Astrocyte (in vitro differentiated cells and primary cell): Measurements from ENCODE around the gene RGS5. TPM values are rescaled to one million over a fixed set of nuclear protein-coding genes. Genes with fewer than 3 reads are reported as not detected.

Experiments used
- DNase-seq: peaks from one replicate; pipeline ENCODE4 v3.0.0-alpha.2; 2010; ENCODE audit warnings: low read depth
- FAIRE-seq: peaks from 2 replicates; lab custom pipeline; 2011; peaks lifted over from hg19 to GRCh38; lab: Jason Lieb, UNC
- H2AFZ ChIP-seq: 2 replicates; pipeline ENCODE4 v1.6.0; 2012; ENCODE audit warnings: low read depth, low read length, inconsistent platforms
- H3K27ac ChIP-seq: 2 replicates; pipeline ENCODE4 v1.5.1; 2011; ENCODE audit warnings: low read depth, low read length, inconsistent platforms
- H3K27me3 ChIP-seq: 2 replicates; pipeline ENCODE4 v1.6.0; 2011; ENCODE audit warnings: low read length, inconsistent platforms; ENCODE audit not compliant: insufficient read depth
- H3K36me3 ChIP-seq: 2 replicates; pipeline ENCODE4 v1.5.1; 2011; ENCODE audit warnings: low read length, inconsistent platforms; ENCODE audit not compliant: insufficient read depth
- H3K4me1 ChIP-seq: 2 replicates; pipeline ENCODE4 v1.5.1; 2011; ENCODE audit warnings: low read length, inconsistent platforms; ENCODE audit not compliant: insufficient read depth
- H3K4me2 ChIP-seq: 2 replicates; pipeline ENCODE4 v1.6.0; 2012; ENCODE audit warnings: low read length, inconsistent platforms
- H3K4me3 ChIP-seq: 2 replicates; pipeline ENCODE4 v1.5.1; 2011; ENCODE audit warnings: low read depth, mild to moderate bottlenecking, low read length, inconsistent platforms; ENCODE audit not compliant: insufficient read depth
- H3K79me2 ChIP-seq: 2 replicates; pipeline ENCODE4 v1.6.0; 2012; ENCODE audit warnings: mild to moderate bottlenecking, low read length, inconsistent platforms; ENCODE audit not compliant: insufficient read depth
- H3K9ac ChIP-seq: 2 replicates; pipeline ENCODE4 v1.6.0; 2012; ENCODE audit warnings: mild to moderate bottlenecking, low read length, inconsistent platforms
- H3K9me3 ChIP-seq: 2 replicates; pipeline ENCODE4 v1.5.1; 2012; ENCODE audit warnings: low read depth, mild to moderate bottlenecking, low read length, inconsistent platforms; ENCODE audit not compliant: insufficient read depth
- H4K20me1 ChIP-seq: 2 replicates; pipeline ENCODE4 v1.6.0; 2012; ENCODE audit warnings: low read length, inconsistent platforms; ENCODE audit not compliant: insufficient read depth
- H3K27ac Mint-ChIP-seq: one replicate; pipeline ENCODE4 v1.8.0; 2021; ENCODE audit warnings: mild to moderate bottlenecking, mixed read lengths; ENCODE audit not compliant: unreplicated experiment
- H3K27me3 Mint-ChIP-seq: one replicate; pipeline ENCODE4 v1.8.0; 2021; ENCODE audit warnings: low read depth, mixed read lengths; ENCODE audit not compliant: unreplicated experiment
- H3K36me3 Mint-ChIP-seq: one replicate; pipeline ENCODE4 v1.8.0; 2021; ENCODE audit warnings: low read depth, mixed read lengths; ENCODE audit not compliant: unreplicated experiment
- H3K4me1 Mint-ChIP-seq: one replicate; pipeline ENCODE4 v1.8.0; 2021; ENCODE audit warnings: low read depth, mixed read lengths; ENCODE audit not compliant: unreplicated experiment
- H3K4me3 Mint-ChIP-seq: one replicate; pipeline ENCODE4 v1.8.0; 2021; ENCODE audit warnings: mild to moderate bottlenecking, moderate library complexity, mixed read lengths; ENCODE audit not compliant: unreplicated experiment
- H3K9me3 Mint-ChIP-seq: one replicate; pipeline ENCODE4 v1.8.0; 2021; ENCODE audit warnings: mild to moderate bottlenecking, mixed read lengths; ENCODE audit not compliant: unreplicated experiment
- EZH2 ChIP-seq: IDR thresholded peaks from 2 replicates; pipeline ENCODE4 v1.6.1; 2012; ENCODE audit warnings: mild to moderate bottlenecking, low read length, inconsistent platforms; ENCODE audit not compliant: insufficient read depth
- total RNA-seq: library from RNA; stranded (reverse); gene quantifications from 2 replicates; pipeline ENCODE4 v1.2.1, GENCODE V29; 2021
- TF ChIP-seq, protein P1 (sequence below): IDR thresholded peaks from 2 replicates; pipeline ENCODE4 v1.5.1; 2011; ENCODE audit warnings: low read depth, mild to moderate bottlenecking, inconsistent platforms, low read length, moderate library complexity; ENCODE audit not compliant: insufficient read depth

The RGS5 gene
- total RNA-seq, 1 donor from 2014 or later: 24.1 TPM

DNA sequence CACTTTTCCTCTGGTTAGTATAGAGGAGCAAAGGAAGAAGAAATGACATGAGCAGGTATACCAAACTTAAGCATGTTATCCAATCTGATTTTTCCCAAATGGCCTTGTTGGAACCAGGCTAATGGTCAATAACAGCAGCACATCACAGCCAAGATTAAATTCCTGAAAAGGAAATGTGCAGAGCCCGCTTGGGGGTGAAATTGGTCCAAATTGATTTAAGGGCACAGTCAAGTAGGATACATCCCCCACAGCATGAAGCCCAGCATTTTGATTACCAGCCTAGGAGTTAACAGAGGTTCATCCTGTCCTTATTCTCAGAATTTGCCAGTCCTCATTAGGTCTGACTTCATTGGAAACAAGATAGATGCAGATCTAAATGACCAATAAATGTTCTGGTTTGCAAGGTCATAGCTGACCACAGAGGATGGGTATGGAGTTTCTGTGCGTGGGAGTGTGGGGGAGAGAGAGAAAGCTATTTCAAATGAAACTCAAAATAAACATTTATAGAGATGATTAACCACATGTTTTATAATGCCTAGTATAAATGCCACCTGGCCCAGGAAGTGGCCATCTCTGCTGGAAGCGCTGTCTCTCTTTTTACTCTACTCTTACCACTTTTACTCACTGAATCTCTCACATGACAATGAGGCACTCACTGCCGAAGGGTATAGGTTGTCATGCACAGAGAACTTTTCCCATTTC lies 38.7 kb downstream of the RGS5 start:
- H3K4me3 Mint-ChIP-seq: no peak overlapping the region

DNA sequence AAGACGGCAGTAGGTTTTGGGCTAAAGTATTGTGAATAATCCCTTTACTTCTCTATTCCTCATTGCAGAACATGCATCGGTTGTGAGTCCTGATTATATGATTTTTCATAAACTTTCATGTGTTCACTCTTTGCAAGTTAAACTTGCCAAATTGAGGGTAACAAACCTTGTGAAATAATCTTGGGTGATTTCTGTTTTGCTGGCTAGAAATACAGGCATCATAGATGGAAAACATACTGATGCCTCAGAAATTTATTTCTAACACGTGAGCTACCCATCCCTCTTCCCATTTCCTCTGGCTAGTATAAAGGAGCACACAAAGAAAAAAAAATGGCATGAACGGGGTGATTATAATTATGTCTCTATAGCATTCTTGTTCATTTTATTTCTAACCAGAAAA lies 39.6 kb downstream of the RGS5 start:
- Histone ChIP-seq H3K4me2 (no peak overlapping the region), H4K20me1 (no peaks in the 10 kb centered on the region), H3K27me3 (no peaks in the 10 kb centered on the region), H2AFZ (no peak overlapping the region), H3K9me3 (no peaks in the 10 kb centered on the region), H3K4me3 (no peak overlapping the region), H3K4me1 (peaks cover 38% of the 10 kb centered on the region), H3K79me2 (no peaks in the 10 kb centered on the region), H3K36me3 (no peaks in the 10 kb centered on the region), H3K27ac (no peak overlapping the region), H3K9ac (no peak overlapping the region)
- Mint-ChIP-seq H3K4me1 (peaks cover 20% of the 10 kb centered on the region), H3K27me3 (no peaks in the 10 kb centered on the region), H3K27ac (no peak overlapping the region), H3K9me3 (peaks cover 5% of the 10 kb centered on the region), H3K4me3 (no peak overlapping the region), H3K36me3 (peaks cover 4% of the 10 kb centered on the region)
- FAIRE-seq: no peak
- TF ChIP-seq, protein P1, sequence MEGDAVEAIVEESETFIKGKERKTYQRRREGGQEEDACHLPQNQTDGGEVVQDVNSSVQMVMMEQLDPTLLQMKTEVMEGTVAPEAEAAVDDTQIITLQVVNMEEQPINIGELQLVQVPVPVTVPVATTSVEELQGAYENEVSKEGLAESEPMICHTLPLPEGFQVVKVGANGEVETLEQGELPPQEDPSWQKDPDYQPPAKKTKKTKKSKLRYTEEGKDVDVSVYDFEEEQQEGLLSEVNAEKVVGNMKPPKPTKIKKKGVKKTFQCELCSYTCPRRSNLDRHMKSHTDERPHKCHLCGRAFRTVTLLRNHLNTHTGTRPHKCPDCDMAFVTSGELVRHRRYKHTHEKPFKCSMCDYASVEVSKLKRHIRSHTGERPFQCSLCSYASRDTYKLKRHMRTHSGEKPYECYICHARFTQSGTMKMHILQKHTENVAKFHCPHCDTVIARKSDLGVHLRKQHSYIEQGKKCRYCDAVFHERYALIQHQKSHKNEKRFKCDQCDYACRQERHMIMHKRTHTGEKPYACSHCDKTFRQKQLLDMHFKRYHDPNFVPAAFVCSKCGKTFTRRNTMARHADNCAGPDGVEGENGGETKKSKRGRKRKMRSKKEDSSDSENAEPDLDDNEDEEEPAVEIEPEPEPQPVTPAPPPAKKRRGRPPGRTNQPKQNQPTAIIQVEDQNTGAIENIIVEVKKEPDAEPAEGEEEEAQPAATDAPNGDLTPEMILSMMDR: no peak
- no peak for TF ChIP-seq EZH2
- no peak for DNase-seq

More for the DNA sequence above, 38.7 kb downstream of the RGS5 start:
- Mint-ChIP-seq H3K9me3 (no peaks in the 10 kb centered on the region), H3K4me1 (peaks cover 25% of the 10 kb centered on the region), H3K27ac (no peak overlapping the region), H3K27me3 (no peaks in the 10 kb centered on the region), H3K36me3 (no peaks in the 10 kb centered on the region)
- H3K79me2 ChIP-seq: no peaks in the 10 kb centered on the region
- no peaks in the 10 kb centered on the region for H3K9me3 ChIP-seq
- no peak overlapping the region for H3K4me3 ChIP-seq
- TF ChIP-seq EZH2: no peak
- TF ChIP-seq, protein P1: no peak
- peak overlapping the region; percentile 20 for H3K27ac ChIP-seq
- H3K27me3 ChIP-seq: no peaks in the 10 kb centered on the region
- peak overlapping the region; percentile 2 for H3K4me2 ChIP-seq
- H4K20me1 ChIP-seq: no peaks in the 10 kb centered on the region
- no peaks in the 10 kb centered on the region for H3K36me3 ChIP-seq
- peaks cover 43% of the 10 kb centered on the region for H3K4me1 ChIP-seq
- peak overlapping the region; percentile 0 for H2AFZ ChIP-seq
- FAIRE-seq: no peak
- DNase-seq: peak; percentile 84
- H3K9ac ChIP-seq: no peak overlapping the region

DNA sequence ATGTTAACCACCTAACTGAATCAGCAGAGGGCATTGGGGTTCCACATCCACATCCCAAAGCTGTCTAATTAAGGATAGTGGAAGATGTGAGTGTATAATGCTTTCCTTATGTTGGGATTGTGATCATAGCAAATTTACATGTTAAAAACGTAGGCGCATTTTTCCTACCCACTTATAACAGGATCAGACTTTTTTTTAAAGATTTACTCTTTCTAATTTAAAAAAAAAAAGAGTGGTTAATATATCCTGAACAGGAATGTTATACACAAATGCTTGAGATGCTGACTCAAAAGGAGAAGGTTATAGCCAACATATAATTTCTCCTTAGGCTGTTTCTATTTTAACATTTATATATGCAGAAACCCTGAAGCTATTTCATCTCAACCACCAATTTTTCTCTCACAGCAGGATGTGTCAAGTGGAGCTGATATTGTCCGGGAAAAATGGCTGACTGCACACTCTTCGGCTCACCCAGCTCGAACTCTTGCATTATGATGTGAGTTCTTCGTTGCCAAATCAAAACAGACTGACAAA lies 40.3 kb downstream of the RGS5 start:
- H2AFZ ChIP-seq: no peak overlapping the region
- Mint-ChIP-seq H3K27me3 (no peaks in the 10 kb centered on the region), H3K9me3 (peaks cover 8% of the 10 kb centered on the region), H3K27ac (no peak overlapping the region), H3K4me1 (peaks cover 13% of the 10 kb centered on the region), H3K4me3 (no peak overlapping the region), H3K36me3 (peaks cover 5% of the 10 kb centered on the region)
- H3K4me3 ChIP-seq: no peak overlapping the region
- DNase-seq: peak; percentile 88
- H3K79me2 ChIP-seq: no peaks in the 10 kb centered on the region
- H3K9ac ChIP-seq: no peak overlapping the region
- H4K20me1 ChIP-seq: no peaks in the 10 kb centered on the region
- no peaks in the 10 kb centered on the region for H3K36me3 ChIP-seq
- peak; percentile 13 for FAIRE-seq
- H3K27me3 ChIP-seq: no peaks in the 10 kb centered on the region
- TF ChIP-seq, protein P1: no peak
- H3K27ac ChIP-seq: no peak overlapping the region
- peaks cover 31% of the 10 kb centered on the region for H3K4me1 ChIP-seq
- H3K4me2 ChIP-seq: peak overlapping the region; percentile 2
- H3K9me3 ChIP-seq: no peaks in the 10 kb centered on the region
